HL-60 (cell line): Measurements from ENCODE around the gene IL4R.

Experiments
- CTCF ChIP-seq: IDR thresholded peaks from one replicate; pipeline ENCODE4 v1.5.1; 2011; ENCODE audit warnings: low read length, control low read depth, inconsistent platforms; ENCODE audit not compliant: insufficient read depth
- GABPA ChIP-seq: IDR thresholded peaks from 2 replicates; pipeline ENCODE4 v1.6.1; 2012; ENCODE audit warnings: low read depth

GRCh38 chr16:27326738-27327585, 13.2 kb downstream of the IL4R start:
- no peak for TF ChIP-seq CTCF
- TF ChIP-seq GABPA = no peak; the same call in 1 of the 2 replicates
